GM19240 (cell line): ENCODE measurements around the gene DNM1.
"Not testable (repeated sequence)": the region's sequence is repeated elsewhere in the genome, so short reads cannot be mapped to it uniquely, and the experiment has no call there.

Source experiments
- DNase-seq: peaks from one replicate; pipeline ENCODE4 v3.0.0; 2011; ENCODE audit warnings: low spot score; ENCODE audit not compliant: insufficient read length

The DNM1 gene

GRCh38 chr9:128222880-128223670 lies 19.9 kb downstream of the DNM1 start:
- DNase-seq: no peak

GRCh38 chr9:128224877-128225276 lies 21.7 kb downstream of the DNM1 start:
- DNase-seq: no peak

GRCh38 chr9:128225770-128226411 lies 22.7 kb downstream of the DNM1 start:
- no peak for DNase-seq

GRCh38 chr9:128226412-128226801 lies 23.2 kb downstream of the DNM1 start:
- DNase-seq: no peak

- not testable (repeated sequence) for DNase-seq
Measured at GRCh38 chr9:128230897-128231296, 27.7 kb downstream of the DNM1 start.

- no peak for DNase-seq
Measured at GRCh38 chr9:128231638-128232527, 28.7 kb downstream of the DNM1 start.

GRCh38 chr9:128232528-128233428 lies 29.6 kb downstream of the DNM1 start:
- DNase-seq: no peak

GRCh38 chr9:128233817-128234406 lies 30.7 kb downstream of the DNM1 start:
- no peak for DNase-seq

GRCh38 chr9:128242124-128242523 lies 38.9 kb downstream of the DNM1 start:
- no peak for DNase-seq

- DNase-seq: no peak
Measured at GRCh38 chr9:128242828-128243214, 39.6 kb downstream of the DNM1 start.

- no peak for DNase-seq
Measured at GRCh38 chr9:128243215-128244018, 40.2 kb downstream of the DNM1 start.

- no peak for DNase-seq
Measured at GRCh38 chr9:128244091-128244836, 41.1 kb downstream of the DNM1 start.

- DNase-seq: no peak
Measured at GRCh38 chr9:128244837-128245231, 41.7 kb downstream of the DNM1 start.

- DNase-seq: no peak
Measured at GRCh38 chr9:128245421-128246151, 42.4 kb downstream of the DNM1 start.

- DNase-seq: no peak
Measured at GRCh38 chr9:128246471-128246870, 43.3 kb downstream of the DNM1 start.

- DNase-seq: no peak
Measured at GRCh38 chr9:128247226-128247803, 44.1 kb downstream of the DNM1 start.

- no peak for DNase-seq
Measured at GRCh38 chr9:128249558-128249907, 46.4 kb downstream of the DNM1 start.
